Measurements from ENCODE around the gene MRAS. TPM values are rescaled to one million over a fixed set of nuclear protein-coding genes. Genes with fewer than 3 reads are reported as not detected.
A peak's percentile ranks its signal among the peaks of the same experiment; 100 is the strongest.

Gene MRAS
- total RNA-seq, 1 donor from 2014 or later = 10.1 TPM

DNA sequence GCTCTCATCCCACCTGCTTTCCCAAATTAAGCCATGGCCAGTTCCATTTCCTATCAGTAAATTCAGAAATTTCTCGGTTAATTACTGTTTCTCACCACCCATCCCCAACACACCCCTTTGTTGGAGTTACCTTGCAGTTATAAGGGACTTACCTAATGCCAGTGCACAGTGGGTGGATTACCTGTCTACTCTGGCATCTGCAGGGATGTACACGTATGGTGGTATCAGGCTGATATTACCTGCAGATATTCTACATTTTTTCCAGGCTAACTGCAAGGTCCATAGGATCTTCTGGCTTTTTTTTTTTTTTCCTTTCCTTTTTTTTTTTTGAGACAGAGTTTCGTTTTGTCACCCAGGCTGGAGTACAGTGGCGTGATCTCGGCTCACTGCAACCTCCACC lies 7.9 kb upstream of the MRAS start:
- no peak for DNase-seq (ENCODE audit: low read depth in 2 of 2)

GRCh38 chr3:138344754-138345153 lies 3.6 kb upstream of the MRAS start:
- no peak for DNase-seq (ENCODE audit: low read depth in 2 of 2)

- peak; percentile 17 to 22 for DNase-seq (ENCODE audit: low read depth in 2 of 2)
Observed at GRCh38 chr3:138348754-138349739, 668 bp downstream of the MRAS start.

GRCh38 chr3:138349926-138350665 lies 1.7 kb downstream of the MRAS start:
- DNase-seq (ENCODE audit: low read depth in 2 of 2) = no peak

DNA sequence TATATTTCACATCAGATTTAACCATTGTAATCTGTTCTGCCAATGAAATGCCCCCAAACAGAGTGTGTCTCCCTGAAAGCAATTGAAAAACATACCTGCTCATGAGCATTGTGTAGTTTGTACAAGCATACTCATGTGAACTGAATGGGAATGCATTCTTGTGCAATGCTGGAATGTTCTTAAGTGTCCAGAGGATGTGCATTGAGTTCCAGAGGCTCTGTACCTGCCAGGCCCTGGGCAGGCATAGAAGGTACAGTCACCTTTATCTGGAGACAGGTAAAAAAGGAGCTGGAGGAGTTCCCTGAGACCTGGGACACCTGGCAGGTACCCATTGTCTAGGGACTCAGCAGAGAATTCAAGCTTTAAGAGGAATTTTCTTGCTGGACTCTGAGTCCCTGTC lies 2.8 kb downstream of the MRAS start:
- DNase-seq (ENCODE audit: low read depth in 2 of 2) = no peak

GRCh38 chr3:138351916-138352550 lies 3.7 kb downstream of the MRAS start:
- DNase-seq (ENCODE audit: low read depth in 2 of 2) = no peak

DNA sequence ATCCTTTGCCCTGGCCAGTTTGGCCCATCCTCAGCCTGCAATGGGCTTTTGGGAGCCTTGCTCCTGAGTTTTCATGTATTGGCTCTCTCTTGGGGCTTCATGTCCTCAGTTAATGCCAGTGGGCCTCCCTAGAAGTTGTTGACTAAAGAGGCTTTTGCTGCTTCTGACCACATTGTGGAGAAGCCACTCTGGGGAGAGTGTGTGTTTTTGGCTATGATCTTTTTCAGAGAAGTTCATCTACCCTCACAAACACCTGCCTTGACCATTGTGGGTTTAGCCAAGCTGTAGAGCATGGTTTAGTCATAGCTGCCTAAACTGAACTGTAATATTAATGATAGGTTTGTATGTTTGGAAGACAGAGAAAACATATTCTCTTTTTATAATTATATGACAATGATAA lies 6.0 kb downstream of the MRAS start:
- DNase-seq (ENCODE audit: low read depth in 2 of 2) = no peak

GRCh38 chr3:138355071-138355470 lies 6.7 kb downstream of the MRAS start:
- no peak for DNase-seq (ENCODE audit: low read depth in 2 of 2)

DNA sequence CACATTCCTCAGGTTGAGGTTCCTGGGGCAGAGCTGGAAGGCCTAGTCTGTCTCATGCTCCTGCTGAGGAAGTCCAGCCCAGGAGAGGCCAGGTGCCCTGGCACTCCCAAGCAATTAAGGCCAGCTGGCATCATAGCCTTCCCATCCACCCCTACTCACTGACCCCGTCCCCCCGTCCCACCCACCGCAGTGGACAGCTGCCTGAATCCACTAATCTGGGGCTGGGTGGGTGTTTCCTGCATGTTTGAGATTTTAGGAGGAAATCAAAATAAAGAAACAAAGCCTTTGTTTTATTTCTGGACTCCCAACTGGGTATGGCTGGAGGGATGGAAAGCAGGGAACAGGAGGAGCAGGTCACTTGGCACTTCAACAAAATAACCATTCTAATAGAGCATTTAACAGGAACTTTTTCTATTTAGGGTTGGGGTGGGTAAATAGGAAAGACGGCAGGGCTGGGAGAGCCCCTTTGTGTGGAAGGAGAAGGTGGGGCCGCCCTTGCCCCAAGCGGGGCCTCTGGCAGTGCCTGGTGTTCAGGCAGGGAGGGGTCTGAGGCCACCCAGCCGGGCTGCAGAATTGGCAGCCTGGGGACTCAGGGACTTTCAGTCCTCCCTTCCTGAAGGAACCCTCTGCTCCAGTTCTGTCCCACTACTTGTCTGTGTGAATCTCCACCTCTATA lies 8.5 kb downstream of the MRAS start:
- no peak for DNase-seq (ENCODE audit: low read depth in 2 of 2)

GRCh38 chr3:138359148-138359918 lies 11.0 kb downstream of the MRAS start:
- no peak for DNase-seq (ENCODE audit: low read depth in 2 of 2)

DNA sequence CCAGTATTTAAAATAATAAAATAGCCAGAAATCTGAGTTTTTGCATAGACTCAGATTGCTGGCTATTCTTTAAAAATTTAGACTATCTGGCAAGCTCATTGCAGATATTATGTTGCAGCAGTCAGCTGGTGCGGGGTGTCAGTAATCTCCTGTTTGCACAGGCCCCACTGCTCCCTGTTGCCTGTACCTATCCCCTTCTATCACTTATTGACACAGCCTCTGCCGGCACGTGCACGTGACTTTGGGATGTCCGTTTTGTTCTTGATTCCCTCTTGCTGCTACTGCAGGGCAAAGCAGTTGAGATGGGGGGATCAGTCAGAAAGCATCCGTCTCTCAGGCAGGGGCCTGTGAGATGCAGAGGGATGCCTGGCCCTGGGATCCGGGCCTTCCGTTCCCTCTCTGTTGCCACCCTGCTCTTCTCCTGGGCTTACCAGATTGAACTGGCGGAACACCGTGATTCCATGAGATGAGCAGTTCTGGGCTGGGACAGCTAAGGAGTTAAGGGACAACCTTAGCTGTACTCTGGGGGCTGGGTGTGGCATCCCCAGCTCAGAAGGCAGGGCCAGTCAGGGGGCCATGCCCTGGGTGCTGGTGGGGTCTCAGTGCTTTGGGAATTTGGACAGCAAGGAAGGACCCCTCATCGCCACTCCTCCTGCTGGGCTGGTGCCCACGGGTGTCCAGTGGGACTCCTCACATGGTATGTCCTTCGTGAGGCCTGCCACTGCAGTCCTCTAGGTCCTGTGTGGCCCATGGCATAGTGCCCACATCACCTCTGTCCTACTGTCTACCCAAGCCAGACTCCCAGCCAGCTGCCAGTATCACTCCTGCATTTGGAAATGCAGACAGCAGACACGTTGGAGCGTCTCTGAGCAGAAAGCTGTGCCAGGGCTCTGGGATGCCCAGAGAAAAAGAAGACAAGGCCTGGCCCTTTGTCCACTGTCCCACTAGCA lies 11.8 kb downstream of the MRAS start:
- no peak for DNase-seq (ENCODE audit: low read depth in 2 of 2)

DNA sequence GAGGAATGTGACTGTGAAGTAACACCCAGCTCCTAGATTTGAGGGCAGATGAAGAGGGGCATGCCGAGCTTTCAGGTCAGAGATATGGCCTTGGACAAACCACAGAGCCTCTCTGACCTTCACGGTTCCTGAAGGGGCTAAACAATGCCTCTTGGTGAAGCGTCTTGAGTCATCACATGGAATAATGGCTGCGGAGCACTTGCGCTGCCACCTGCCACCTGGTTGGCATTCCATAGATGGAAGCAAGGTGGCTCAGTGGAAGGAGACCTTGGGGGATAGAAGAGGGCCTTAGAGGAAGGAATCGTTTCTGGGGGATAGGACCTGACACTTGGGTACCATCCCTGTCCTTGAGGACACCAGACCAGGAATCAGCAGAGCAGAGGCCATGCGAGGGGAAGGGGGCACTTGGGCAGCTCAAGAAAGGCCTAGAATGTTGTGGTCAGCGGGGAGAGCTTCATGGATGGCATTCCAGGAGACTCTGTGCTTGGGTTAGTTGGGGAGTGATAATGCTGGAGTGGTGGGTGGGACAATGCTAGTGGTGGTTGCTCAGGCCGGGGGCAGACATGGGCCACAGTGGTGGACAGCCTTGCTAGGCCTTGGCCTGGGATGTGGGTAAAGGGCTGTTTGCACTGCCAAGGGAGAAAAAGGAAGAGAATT lies 12.6 kb downstream of the MRAS start:
- no peak for DNase-seq (ENCODE audit: low read depth in 2 of 2)

- DNase-seq (ENCODE audit: low read depth in 2 of 2) = no peak
Observed at GRCh38 chr3:138361561-138361971, 13.2 kb downstream of the MRAS start.

- DNase-seq (ENCODE audit: low read depth in 2 of 2) = no peak
Observed at GRCh38 chr3:138362538-138362937, 14.2 kb downstream of the MRAS start.

DNA sequence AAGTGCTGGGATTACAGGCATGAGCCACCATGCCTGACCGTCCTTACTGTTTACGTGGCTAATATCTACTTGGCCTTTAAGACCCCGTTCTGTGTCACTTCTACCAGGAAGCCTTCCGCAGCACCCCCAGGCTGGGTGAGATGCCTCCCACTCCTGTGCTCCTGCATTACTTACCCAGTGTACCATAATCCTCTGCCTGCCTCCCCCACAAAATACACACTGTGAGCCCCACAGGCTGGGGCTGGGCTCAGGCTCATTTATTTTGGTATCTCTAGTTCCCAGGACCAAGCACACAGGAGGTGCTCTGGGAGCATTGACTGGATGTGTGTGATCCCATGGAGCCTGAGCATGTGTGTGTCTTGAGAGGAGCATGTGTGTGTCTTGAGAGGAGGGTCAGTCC lies 14.9 kb downstream of the MRAS start:
- no peak for DNase-seq (ENCODE audit: low read depth in 2 of 2)

DNA sequence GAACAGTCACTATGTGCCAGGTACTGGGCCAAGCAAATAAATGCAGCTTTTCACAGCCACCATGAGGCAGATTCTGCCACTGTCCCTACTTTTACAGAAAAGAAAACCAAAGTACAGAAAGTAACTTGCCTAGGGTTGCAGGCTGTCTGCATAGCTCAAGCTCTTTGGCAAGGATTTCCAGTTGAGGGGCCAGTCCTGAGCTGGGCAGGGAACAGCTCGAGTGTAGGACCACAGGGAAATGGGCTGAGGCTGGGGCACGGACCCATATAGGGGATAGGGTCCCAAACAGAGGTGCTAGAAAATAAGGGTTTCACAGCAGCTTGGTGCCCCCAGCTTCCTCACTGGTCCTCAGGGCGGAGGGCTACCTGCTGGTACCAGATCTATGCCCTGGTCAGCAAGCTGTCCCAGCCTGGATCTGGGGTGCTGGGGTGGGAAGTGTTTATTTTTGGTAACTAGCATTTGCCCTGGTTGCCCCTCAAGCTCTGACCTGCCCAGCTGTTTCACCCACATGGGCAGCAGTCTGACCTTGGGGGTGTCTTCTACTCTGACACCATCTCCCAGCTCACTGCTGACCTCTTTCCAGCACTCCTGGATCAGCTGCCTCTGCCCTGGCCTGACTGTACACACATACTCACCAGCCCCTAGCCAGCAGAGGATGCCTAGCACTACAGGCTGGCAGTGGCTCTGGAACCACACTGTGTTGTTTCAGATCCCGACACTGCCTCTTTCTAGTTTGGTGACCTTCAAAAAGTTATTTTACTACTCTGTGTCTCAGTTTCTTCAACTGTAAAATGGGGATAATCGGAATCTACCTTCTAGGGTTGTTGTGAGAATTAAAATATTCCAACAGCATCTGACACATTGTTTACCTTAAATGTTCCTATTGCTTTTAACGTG lies 16.2 kb downstream of the MRAS start:
- no peak for DNase-seq (ENCODE audit: low read depth in 2 of 2)

DNA sequence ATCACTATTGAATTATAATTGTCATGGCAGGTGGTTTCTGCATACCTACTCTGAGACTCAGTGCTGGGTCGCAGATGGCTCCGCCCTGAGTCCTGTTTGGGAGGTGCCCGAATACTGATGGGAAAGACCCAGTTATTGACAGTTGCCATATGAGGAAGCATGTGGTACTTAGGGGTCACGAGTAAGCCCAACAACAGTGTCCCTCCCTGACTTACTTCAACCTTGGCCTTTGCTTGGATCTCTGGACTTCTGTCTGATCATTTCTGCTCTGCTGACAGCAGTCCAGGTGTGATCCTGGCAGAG lies 16.8 kb downstream of the MRAS start:
- DNase-seq (ENCODE audit: low read depth in 2 of 2) = no peak

Data from lung microvascular endothelial cell (primary cell).